Stimulated activated CD4-positive, alpha-beta T cell treated with anti-CD3 and anti-CD28 coated beads, Interleukin-1b, Interleukin-23, amount 100 ng/mL, for 1 hour (primary cell): ENCODE data around the gene LRRC4C.
"Not testable (repeated sequence)": the region's sequence is repeated elsewhere in the genome, so short reads cannot be mapped to it uniquely, and the experiment has no call there.

Experiments used
- DNase-seq, 2 donors: peaks; one replicate each; pipeline ENCODE4 v3.0.0-alpha.2; 2020; ENCODE audit warnings: low read depth in 2 of 2

Gene LRRC4C

DNA sequence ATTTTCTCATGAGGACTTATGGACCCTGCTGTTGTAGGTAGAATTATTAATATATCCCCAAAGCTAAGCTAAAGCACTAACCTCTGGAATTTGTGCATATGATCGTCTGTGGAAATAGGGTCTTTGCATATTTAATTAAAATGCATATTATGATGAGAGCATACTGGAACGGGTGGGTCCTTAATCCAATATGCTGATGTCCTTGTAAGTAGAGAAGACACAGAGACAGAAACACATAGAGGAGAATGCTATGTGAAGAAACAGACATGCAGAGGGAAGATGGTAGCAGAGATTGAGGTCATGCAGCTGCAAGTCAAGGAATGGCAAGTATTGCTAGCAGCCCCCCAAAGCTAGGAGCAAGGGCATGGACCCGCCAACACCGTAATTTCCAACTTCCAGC lies 439.2 kb downstream of the LRRC4C start:
- DNase-seq, result no peak

DNA sequence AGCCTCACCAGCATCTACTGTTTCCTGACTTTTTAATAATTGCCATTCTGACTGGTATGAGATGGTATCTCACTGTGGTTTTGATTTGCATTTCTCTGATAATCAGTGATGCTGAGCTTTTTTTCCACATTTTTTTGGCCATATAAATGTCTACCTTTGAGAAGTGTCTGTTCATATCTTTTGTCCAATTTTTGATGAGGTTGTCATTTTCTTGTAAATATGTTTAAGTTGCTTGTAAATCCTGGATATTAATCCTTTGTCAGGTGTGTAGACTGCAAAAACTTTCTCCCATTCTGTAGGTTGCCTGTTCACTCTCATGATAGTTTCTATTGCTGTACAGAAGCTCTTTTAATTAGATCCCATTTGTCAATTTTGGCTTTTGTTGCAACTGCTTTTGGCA lies 439.8 kb downstream of the LRRC4C start:
- not testable (repeated sequence) for DNase-seq

DNA sequence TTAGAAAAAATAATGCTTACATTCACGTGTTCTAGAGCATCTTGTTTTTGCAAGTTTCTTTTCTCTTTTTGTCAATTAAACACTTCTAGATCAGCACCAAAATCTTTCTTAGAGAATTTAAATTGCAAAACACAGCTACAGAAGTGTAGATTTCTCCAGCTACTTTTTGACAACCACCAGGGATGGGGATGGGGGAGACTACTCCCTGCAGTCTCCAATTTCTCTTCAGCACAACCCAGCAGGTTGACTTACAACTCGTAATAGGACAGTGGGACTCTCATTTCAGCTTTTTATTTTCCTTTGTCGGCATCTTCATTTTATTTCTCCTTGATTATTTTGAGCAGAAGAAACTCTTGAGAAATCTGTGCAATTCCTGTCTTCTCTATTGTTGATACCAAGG lies 441.2 kb downstream of the LRRC4C start:
- no peak for DNase-seq

DNA sequence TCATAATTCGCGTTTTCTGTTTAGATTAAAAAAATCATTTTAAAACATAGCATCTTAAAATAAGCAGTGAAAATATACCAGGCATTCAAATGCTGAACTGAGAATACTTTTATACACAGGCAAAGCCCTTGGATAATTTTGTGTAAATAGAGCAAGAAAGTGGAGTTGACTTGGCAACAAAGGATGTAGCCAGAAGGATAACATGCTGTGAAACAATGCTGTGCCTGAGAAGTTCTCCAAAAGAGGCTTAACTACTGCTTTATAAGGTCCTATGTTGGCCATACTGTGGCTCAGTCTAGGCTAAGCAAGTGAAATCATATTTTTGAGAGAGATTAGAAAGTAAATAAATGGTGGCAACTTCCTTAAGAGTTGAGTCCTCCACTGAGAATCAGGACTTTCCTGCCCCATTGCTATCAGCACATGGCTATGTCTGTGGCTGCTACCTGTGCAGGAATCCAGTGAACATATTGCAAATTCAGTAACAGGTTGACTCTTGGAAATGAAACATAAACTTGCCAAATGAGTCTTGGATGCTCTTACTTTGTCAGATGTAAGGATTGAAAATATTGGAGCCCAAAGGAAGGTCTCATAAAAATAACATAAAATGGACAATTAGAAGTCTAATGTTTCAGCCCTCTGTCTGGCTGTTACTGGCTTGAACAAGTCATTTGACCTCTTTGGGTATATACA lies 448.9 kb downstream of the LRRC4C start:
- no peak for DNase-seq

GRCh38 chr11:41005986-41006385 lies 453.5 kb downstream of the LRRC4C start:
- DNase-seq, result no peak

DNA sequence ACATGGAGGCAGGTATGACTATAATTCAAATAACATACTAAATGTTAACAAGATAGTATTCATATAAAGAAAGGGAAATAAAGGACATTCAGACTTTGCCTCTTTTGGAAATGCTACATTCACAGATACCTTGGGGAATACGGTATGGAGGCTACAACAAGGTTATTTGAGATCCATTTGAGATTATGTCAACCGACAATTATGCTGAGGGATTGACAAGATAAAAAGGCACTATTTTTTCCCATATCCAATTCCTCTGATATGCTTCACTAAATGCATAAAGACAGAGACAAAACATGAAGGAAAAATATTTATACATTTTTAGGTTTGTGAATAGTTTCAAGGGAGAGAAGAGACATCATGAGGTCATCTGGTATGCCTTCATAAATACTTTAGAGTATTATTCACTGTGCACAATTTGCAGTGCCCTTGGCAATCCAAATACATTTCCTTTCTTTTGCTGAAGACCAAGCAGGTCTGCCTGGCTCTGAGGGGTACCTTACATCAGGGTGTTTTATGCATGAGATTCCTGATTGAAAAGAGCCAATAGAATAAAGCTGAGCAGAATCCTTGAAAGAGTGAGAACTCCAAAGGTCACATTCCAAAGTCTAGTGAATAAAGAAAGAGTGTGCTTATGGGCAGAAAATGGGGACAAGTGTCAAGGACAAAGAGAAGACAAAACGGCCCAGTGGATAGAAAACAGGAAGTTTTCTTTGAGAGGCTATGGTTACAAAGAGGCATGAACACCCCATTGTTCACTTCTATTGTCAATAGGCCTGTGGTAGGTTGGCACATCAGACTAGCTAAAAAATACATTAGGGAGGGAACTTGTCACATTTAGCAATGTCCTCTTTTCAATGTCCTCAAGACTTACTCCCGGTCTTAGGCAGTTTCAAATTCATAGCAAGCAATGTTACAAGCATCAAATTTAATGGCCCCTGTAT lies 455.8 kb downstream of the LRRC4C start:
- DNase-seq, result no peak

DNA sequence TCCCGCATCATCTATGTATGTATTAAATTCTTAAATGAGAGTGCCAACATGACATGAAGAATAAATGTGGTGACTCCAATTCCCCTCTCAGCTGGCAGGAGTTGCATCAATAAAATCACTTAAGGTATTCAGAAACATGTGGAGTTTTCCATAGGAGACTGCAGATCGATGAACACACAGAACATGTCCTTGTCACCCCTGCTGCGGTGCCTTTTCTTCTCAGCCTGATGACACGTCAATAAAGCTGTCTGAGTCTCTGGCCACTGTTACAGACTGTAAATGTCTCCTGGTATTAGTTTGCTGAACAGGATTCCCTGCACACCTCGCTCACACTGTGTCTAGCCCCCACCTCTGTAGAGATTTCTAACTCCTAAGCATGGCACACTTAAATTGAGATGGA lies 460.5 kb downstream of the LRRC4C start:
- DNase-seq, result no peak

DNA sequence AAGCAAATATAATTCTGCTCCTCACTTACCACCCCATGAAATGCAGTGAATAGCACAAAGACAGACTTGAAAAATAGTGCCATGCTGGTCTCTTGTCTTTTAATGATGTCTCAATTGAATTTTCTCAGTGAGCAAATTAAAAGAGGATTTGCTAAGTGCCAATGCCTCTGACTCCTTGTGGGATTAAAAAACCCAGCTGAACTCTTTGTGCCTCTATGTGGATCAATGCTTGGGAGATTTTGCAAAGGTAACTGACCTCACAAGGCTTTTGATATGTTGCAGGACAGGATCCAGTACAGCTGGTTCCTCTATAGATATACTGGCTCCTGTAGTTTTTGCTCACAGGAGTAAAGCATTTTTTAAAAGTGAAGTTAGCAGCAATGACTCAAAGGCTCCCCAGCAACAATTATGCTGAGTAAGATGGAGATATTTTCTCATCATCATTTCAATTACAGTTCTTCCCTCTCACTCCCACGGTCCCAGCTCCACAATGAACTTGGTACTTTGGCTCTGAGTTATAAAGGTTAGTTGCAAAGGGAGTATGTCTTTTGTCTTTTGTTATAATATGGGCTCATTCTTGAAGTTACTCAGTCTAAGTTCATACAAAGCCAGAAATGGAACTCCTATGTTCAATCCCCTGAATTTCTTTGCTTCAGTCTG lies 471.5 kb downstream of the LRRC4C start:
- DNase-seq, result no peak

DNA sequence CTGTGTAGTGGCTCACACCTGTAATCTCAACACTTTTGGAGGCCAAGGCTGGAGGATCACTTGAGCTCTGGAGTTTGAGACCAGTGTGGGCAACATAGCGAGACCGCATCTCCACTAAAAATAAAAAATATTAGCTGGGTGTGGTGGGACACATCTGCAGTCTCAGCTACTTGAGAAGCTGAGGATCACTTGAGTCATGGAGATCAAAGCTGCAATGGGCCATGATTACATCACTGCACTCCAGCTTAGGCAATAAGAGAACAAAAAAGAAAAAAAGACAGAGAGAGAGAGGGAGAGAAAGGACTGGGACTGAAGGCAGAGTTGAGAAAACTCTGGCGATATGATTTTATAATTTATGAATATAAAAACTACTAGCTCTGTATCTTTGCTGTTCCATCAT lies 473.1 kb downstream of the LRRC4C start:
- DNase-seq, result no peak

DNA sequence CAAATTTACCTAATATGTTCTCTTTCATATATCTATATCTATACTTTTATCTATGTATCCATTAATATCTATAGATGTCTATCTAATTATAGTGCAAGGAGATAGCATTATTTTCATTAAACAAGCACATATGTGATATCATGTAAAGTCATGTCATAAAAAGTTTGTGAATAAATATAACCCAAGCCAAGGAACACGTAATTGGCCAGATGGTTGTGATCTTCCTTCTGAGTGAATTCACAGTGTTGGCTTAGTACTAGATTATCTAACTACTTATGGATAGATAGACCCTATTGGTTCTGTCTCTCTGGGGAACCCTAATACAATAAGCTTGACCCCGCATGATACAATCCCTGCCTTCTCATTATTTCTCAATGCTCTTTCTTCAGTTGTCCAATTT lies 484.4 kb downstream of the LRRC4C start:
- DNase-seq, result no peak

- no peak for DNase-seq
Observed at GRCh38 chr11:40974186-40974795, 485.2 kb downstream of the LRRC4C start.

DNA sequence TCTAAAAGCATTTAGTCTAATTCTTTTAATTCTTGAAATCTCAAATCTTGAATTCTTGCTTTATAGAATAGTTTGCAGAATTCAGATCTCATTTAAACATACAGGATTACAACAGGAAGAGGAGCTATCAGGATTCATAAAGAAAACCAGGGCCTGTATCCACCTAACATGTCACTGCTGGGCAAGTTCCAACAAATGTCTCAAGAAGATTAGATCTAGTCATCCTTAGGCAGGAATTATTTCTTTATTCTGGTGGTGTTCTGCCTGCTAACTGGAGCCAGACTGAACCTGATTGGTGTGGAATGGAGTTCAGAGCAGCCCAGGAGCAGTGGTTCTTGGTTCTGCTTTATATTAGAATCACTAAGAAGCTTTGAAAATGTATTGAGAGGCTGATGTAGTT lies 500.7 kb downstream of the LRRC4C start:
- DNase-seq, result no peak

- DNase-seq, result no peak
Observed at GRCh38 chr11:40952479-40952878, 507.0 kb downstream of the LRRC4C start.

- DNase-seq, result no peak
Observed at GRCh38 chr11:40938002-40938401, 521.5 kb downstream of the LRRC4C start.

DNA sequence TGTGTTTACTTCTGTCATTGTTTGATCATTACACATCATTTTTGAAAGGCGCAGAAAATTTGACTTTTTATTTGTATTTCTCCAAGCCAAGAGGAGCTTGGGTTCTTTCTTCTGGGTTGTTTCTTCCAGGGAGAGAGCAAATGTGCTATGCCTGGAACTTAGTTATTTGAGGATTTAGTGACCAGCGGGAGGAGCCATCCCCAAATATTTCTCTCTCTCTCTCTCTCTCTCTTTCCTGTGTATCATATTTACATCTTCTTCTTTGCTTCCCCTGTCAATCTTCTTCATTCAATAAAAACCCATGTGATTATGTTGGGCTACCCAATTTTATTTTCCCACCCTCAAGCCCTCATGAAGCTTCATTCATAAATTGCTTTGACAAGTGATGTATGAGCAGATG lies 534.5 kb downstream of the LRRC4C start:
- DNase-seq, result no peak

DNA sequence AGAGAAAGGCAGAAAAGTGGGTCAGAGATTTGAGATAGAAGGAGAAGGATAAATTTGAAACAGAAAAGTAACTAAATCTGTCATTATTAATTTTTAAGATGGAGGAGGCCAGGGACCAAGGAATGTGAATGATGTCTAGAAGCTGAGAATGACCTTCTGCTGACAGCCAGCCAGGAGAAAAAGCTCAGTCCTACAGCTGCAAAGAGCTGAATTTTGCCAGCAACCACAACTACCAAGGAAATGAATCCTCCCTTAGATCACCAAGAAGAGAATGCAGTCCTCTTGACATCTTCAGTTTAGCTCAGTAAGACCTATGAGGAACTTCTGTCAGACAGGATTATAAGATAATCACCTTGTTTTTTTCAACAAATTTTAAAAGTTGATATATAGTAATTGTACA lies 538.2 kb downstream of the LRRC4C start:
- DNase-seq, result no peak

GRCh38 chr11:40910774-40911173 lies 548.7 kb downstream of the LRRC4C start:
- not testable (repeated sequence) for DNase-seq

- no peak for DNase-seq
Observed at GRCh38 chr11:40894501-40894900, 565.0 kb downstream of the LRRC4C start.

DNA sequence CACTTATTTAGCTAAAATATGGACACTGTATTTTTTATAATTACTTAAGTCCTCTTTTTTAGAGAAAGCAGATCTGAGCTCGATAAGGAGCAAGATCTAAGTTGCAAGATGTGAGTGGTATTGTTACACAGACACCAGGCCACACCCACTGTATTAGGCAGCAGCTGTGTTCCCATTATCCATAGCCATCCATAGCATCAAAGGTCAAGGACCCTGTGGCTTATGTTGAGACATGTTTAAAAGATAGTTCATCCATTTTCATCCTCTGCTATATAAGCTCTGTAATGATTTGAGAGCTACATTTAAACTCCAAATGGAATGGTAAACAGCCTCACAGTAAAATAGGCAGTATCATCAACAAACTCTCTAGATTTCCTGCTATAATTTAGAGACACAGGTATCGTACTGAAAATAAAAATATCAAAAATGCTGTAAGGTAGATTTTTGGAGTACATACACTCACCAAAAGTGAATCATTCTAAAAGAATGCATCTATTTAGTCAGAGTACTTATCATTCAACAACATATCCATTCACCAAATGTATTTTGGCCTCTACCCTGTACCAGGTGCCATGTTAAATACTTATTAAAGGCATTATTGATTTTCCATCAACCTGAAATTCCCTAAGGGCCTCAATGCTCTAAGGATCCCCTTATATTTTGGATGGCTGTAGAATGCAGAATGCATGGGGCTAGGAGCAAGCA lies 574.0 kb downstream of the LRRC4C start:
- DNase-seq, result no peak

DNA sequence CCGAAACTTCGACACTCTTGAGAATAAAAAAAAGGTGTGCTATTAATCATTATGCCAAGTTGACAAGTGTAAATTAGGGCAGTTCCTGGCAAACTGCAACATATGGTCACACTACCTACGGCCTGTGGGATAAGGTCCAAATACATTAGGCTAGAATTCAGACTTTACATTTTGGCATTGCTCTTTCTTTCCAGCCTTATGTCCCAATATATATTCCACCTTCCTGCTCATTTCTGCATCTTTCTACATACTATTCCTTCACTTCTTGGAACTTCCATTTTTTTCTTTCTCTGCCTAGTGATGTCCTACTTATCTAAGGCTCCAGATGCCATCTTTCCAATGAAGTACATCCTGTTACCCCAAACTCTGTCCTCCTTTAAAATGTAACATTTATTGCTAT lies 577.2 kb downstream of the LRRC4C start:
- no peak for DNase-seq

DNA sequence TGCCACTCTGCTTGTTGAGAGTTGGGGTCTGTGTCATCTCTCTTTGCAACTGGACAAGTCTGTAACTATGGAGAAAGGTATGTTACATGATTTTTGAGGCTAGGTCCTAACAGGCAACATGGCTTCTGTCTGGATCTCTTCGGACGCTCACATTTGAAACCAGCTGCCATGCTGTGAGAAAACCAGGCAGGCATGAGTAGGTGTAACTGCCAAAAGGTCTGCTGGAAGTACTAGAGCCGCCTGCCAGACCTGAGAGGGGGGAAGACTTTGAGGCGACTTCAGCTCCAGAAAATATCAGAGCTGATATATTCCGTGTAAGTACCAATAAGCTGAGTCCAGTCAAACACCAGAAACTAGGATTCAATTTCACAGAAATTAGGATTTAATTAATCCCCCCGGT lies 579.5 kb downstream of the LRRC4C start:
- DNase-seq, result no peak

DNA sequence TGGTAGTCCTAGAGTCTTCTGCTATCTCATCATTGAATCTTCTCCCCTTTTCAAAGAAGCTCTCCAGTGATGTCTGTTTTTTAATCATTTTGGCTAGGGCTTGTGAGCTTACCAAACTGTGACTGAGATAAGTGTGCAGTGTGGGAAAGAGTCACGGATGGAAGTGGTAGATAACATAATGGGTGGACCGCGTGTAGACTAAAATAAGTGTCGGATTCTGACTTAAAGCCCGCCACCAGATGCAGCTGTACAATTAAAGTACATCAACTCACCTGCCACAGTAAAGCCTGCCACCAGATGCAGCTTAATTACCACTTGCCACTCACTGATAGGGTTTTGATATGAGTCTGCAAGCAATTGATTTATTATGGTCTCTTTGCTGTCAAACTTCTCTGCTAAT lies 581.5 kb downstream of the LRRC4C start:
- no peak for DNase-seq
